SK-N-SH (cell line): ENCODE results near the gene GPR39. TPM values are rescaled to one million over a fixed set of nuclear protein-coding genes. Genes with fewer than 3 reads are reported as not detected.
A peak's percentile ranks its signal among the peaks of the same experiment; 100 is the strongest.

ENCODE experiments used
- CTCF ChIA-PET: fragments of 300-600, 350-600 bp; formaldehyde crosslinking; extraction: SDS; loops from one replicate; lab custom pipeline; 2021; lab: Yijun Ruan, JAX
- POLR2A ChIA-PET: fragments of 350-600 bp; sonication (Branson Sonifier 250); formaldehyde crosslinking; extraction: SDS; loops from one replicate; lab custom pipeline; 2020; ENCODE audit warnings: antibody characterized with exemption, inconsistent platforms; lab: Yijun Ruan, JAX
- DNase-seq: peaks from one replicate; pipeline ENCODE4 v3.0.0; 2012
- H2AFZ ChIP-seq: fragments of 200-600 bp; sonication (generic); 2 replicates; pipeline ENCODE4 v1.8.1; 2016; ENCODE audit warnings: antibody characterized with exemption, mild to moderate bottlenecking, low read depth
- H3F3A ChIP-seq: fragments of 200-600 bp; sonication (generic); replicated peaks from 2 replicates; pipeline ENCODE3; 2016; ENCODE audit warnings: antibody characterized with exemption, mild to moderate bottlenecking; ENCODE audit not compliant: insufficient read depth
- H3K27ac ChIP-seq, 2 experiments: fragments of 200-500 bp in 1 of 2; fragments of 200-600 bp in 1 of 2; sonication (Bioruptor generic) in 1 of 2; sonication (generic), shearing (Covaris generic) in 1 of 2; 2 replicates each; pipeline versions ENCODE4 v1.5.1 to v1.6.1; 2014 to 2016; ENCODE audit warnings: low read depth in 2 of 2, inconsistent platforms in 1 of 2, low read length in 1 of 2, mild to moderate bottlenecking in 1 of 2, mixed read lengths in 1 of 2
- H3K27me3 ChIP-seq: fragments of 200-600 bp; sonication (generic), shearing (Covaris generic); 2 replicates; pipeline ENCODE4 v1.6.1; 2016; ENCODE audit warnings: mixed run types; ENCODE audit not compliant: insufficient read depth
- H3K36me3 ChIP-seq, 2 experiments: fragments of 200-500 bp in 1 of 2; fragments of 200-600 bp in 1 of 2; sonication (Bioruptor generic) in 1 of 2; sonication (generic) in 1 of 2; replicated peaks in 1 of 2; 2 replicates each; pipeline versions ENCODE3 to v1.5.1; 2014 to 2016; ENCODE audit warnings: low read length in 1 of 2, mild to moderate bottlenecking in 1 of 2; ENCODE audit not compliant: insufficient read depth in 2 of 2, control insufficient read depth in 1 of 2
- H3K4me1 ChIP-seq, 2 experiments: fragments of 200-500 bp in 1 of 2; fragments of 200-600 bp in 1 of 2; sonication (Bioruptor generic) in 1 of 2; sonication (generic), shearing (Covaris generic) in 1 of 2; 2 replicates each; pipeline versions ENCODE4 v1.5.1 to v1.6.1; 2014 to 2016; ENCODE audit warnings: low read depth in 1 of 2, low read length in 1 of 2, mixed run types in 1 of 2; ENCODE audit not compliant: insufficient read depth in 2 of 2, control insufficient read depth in 1 of 2
- H3K4me2 ChIP-seq: fragments of 200-600 bp; sonication (generic), shearing (Covaris generic); 2 replicates; pipeline ENCODE4 v1.6.1; 2017; ENCODE audit warnings: mixed run types
- H3K4me3 ChIP-seq, 2 experiments: fragments of 200-500 bp in 1 of 2; fragments of 200-600 bp in 1 of 2; sonication (Bioruptor generic) in 1 of 2; sonication (generic), shearing (Covaris generic) in 1 of 2; 2 replicates each; pipeline versions ENCODE4 v1.5.1 to v1.8.1; 2014 to 2016; ENCODE audit warnings: low read depth in 2 of 2, inconsistent platforms in 1 of 2, low read length in 1 of 2, mild to moderate bottlenecking in 1 of 2, mixed read lengths in 1 of 2, moderate library complexity in 1 of 2
- H3K79me2 ChIP-seq: fragments of 200-600 bp; sonication (generic); 2 replicates; pipeline ENCODE4 v1.8.1; 2017; ENCODE audit warnings: mild to moderate bottlenecking; ENCODE audit not compliant: insufficient read depth
- H3K9ac ChIP-seq: fragments of 200-600 bp; sonication (generic); 2 replicates; pipeline ENCODE4 v1.6.1; 2017; ENCODE audit warnings: mixed run types
- H3K9me2 ChIP-seq: fragments of 200-600 bp; sonication (generic); 2 replicates; pipeline ENCODE4 v1.6.1; 2017; ENCODE audit warnings: mixed run types
- H3K9me3 ChIP-seq: fragments of 200-600 bp; sonication (generic); 2 replicates; pipeline ENCODE4 v1.6.1; 2017; ENCODE audit warnings: mixed run types, mild to moderate bottlenecking, moderate library complexity
- H4K20me1 ChIP-seq: fragments of 200-600 bp; sonication (generic); 2 replicates; pipeline ENCODE4 v1.6.1; 2017; ENCODE audit warnings: mild to moderate bottlenecking, mixed run types; ENCODE audit not compliant: insufficient read depth
- CHD2 ChIP-seq: fragments of 150-350 bp; IDR thresholded peaks from 2 replicates; pipeline ENCODE4 v1.6.1; 2018; ENCODE audit warnings: low read length; ENCODE audit not compliant: partially characterized antibody
- CTCF ChIP-seq: fragments of 200-600 bp; sonication (generic); IDR thresholded peaks from 2 replicates; pipeline ENCODE4 v1.6.1; 2017; ENCODE audit warnings: antibody characterized with exemption, mild to moderate bottlenecking, moderate library complexity
- ELF1 ChIP-seq: IDR thresholded peaks from 2 replicates; pipeline ENCODE4 v1.4.0; 2012
- EP300 ChIP-seq, 2 experiments: IDR thresholded peaks; 2 replicates each; pipeline versions ENCODE4 v1.4.0 to v1.6.1; 2012; ENCODE audit warnings: borderline replicate concordance in 1 of 2, low read depth in 1 of 2, low read length in 1 of 2
- EZH2phosphoT487 ChIP-seq: fragments of 200-600 bp; sonication (generic); IDR thresholded peaks from 2 replicates; pipeline ENCODE4 v1.6.1; 2017; ENCODE audit warnings: low read depth, mixed run types, mild to moderate bottlenecking, antibody characterized with exemption, moderate library complexity, borderline replicate concordance
- GATA2 ChIP-seq: sonication (generic); formaldehyde crosslinking; IDR thresholded peaks from 2 replicates; pipeline ENCODE4 v1.5.0; 2020; ENCODE audit warnings: mild to moderate bottlenecking, missing genetic modification reagents
- JUND ChIP-seq: IDR thresholded peaks from 2 replicates; pipeline ENCODE4 v1.4.0; 2012
- MAX ChIP-seq: IDR thresholded peaks from 2 replicates; pipeline ENCODE4 v1.4.0; 2012; ENCODE audit warnings: low read depth
- MEF2A ChIP-seq: IDR thresholded peaks from 2 replicates; pipeline ENCODE4 v1.4.0; 2012; ENCODE audit warnings: low read depth, borderline replicate concordance
- NFIC ChIP-seq: IDR thresholded peaks from 2 replicates; pipeline ENCODE4 v1.4.0; 2012; ENCODE audit warnings: borderline replicate concordance
- PBX3 ChIP-seq: IDR thresholded peaks from 2 replicates; pipeline ENCODE4; 2012
- POLR2AphosphoS5 ChIP-seq: IDR thresholded peaks from 2 replicates; pipeline ENCODE4 v1.6.1; 2012; ENCODE audit warnings: low read depth, low read length
- RAD21 ChIP-seq: IDR thresholded peaks from 2 replicates; pipeline ENCODE4 v1.6.1; 2012; ENCODE audit warnings: mild to moderate bottlenecking, low read length
- RCOR1 ChIP-seq: fragments of 150-350 bp; IDR thresholded peaks from 2 replicates; pipeline ENCODE4 v1.6.1; 2017; ENCODE audit warnings: antibody characterized with exemption, low read length
- RXRA ChIP-seq: IDR thresholded peaks from 2 replicates; pipeline ENCODE4 v1.4.0; 2012; ENCODE audit warnings: low read depth, mild to moderate bottlenecking, borderline replicate concordance
- SIN3A ChIP-seq: IDR thresholded peaks from 2 replicates; pipeline ENCODE4 v1.6.1; 2012; ENCODE audit warnings: low read depth, mild to moderate bottlenecking, low read length, moderate library complexity, borderline replicate concordance
- YY1 ChIP-seq: IDR thresholded peaks from 2 replicates; pipeline ENCODE4 v1.4.0; 2012; ENCODE audit warnings: low read depth, mild to moderate bottlenecking
- WGBS: methylation state at CpG from one replicate; pipeline ENCODE4 v1.1.6; 2017; ENCODE audit warnings: low lambda C conversion rate; 5-methylcytosine and 5-hydroxymethylcytosine counted together
- polyA plus RNA-seq, 3 experiments: library from polyadenylated mRNA; depleted of rRNA; stranded (reverse); fragments of >200 nt; gene quantifications; 2 replicates each; pipeline ENCODE4 v1.2.3, GENCODE V29; 2012

Gene GPR39
- 2.1 and 2.3 TPM in 2 replicates for polyA plus RNA-seq (2012; rRNA removed)
- polyA plus RNA-seq (2012; cell fraction: cytosol; rRNA removed), result 1.2 and 1.7 TPM in 2 replicates
- 1.2 and 2.1 TPM in 2 replicates for polyA plus RNA-seq (2012; cell fraction: nucleus; rRNA removed)

- Histone ChIP-seq H3K9me3 (no peaks in the 10 kb centered on the region), H3K79me2 (no peaks in the 10 kb centered on the region), H3K27me3 (no peaks in the 10 kb centered on the region)
- POLR2A ChIA-PET, result interaction anchor here (0.7 kb wide), 1 partner anchor 64 kb away, joined by 3 read pairs; no protein-coding TSS in a partner anchor
- no peak for TF ChIP-seq POLR2AphosphoS5
- peak; percentile 28 for TF ChIP-seq CTCF
- TF ChIP-seq, all 33 proteins: peak for 1
- CTCF ChIA-PET, result interaction anchor here (1.4 to 1.6 kb wide), 3 partner anchors 33 to 68 kb away, joined by 3 to 5 read pairs (median 3); no protein-coding TSS in a partner anchor
- peak within 1 kb of the TSS; percentile 69; the same call in 1 of the 2 replicates for H3K9ac ChIP-seq
- H3K36me3 ChIP-seq, result no peaks in the 10 kb centered on the region
- H3K4me1 ChIP-seq, result peaks cover 7 to 13% of the 10 kb centered on the region in 2 experiments; a peak in 3 of 4 replicates
- H3K4me3 ChIP-seq, result peak within 1 kb of the TSS; percentile 59 to 64
- H3K4me2 ChIP-seq, result peak within 1 kb of the TSS; percentile 88
- peaks cover 11% of the 10 kb centered on the region for H3F3A ChIP-seq
- peak; percentile 23 for DNase-seq
- peak within 1 kb of the TSS in 1 of 2 experiments; percentile 79; a peak in 2 of 4 replicates for H3K27ac ChIP-seq
- WGBS, result 53% methylated on average over 19 of the region's 23 CpGs
- peak within 1 kb of the TSS; percentile 87 for H2AFZ ChIP-seq
- H4K20me1 ChIP-seq, result no peaks in the 10 kb centered on the region
- no peaks in the 10 kb centered on the region for H3K9me2 ChIP-seq
Measured at GRCh38 chr2:132416723-132417395, at the start of gene GPR39. TSS of gene GPR39 (plus strand) at chr2:132416805.

GRCh38 chr2:132368191-132368590, 48.4 kb upstream of the GPR39 start:
- Histone ChIP-seq H3K9me2 (no peaks in the 10 kb centered on the region), H4K20me1 (no peaks in the 10 kb centered on the region), H3F3A (no peaks in the 10 kb centered on the region), H3K9me3 (no peaks in the 10 kb centered on the region), H3K27me3 (no peaks in the 10 kb centered on the region), H3K4me2 (no peak overlapping the region), H3K4me3 (no peak overlapping the region), H3K9ac (no peak overlapping the region), H3K27ac (no peak overlapping the region), H2AFZ (no peak overlapping the region), H3K36me3 (no peaks in the 10 kb centered on the region), H3K4me1 (no peaks in the 10 kb centered on the region), H3K79me2 (no peaks in the 10 kb centered on the region)
- ChIA-PET CTCF (no interaction called here), POLR2A (no interaction called here)
- DNase-seq, result no peak
- 25% methylated on average over 2 of the region's 2 CpGs for WGBS
- no peak for TF ChIP-seq PBX3
- TF ChIP-seq RCOR1, result no peak
- no peak for TF ChIP-seq RAD21
- TF ChIP-seq EP300 (IDR thresholded peaks at IDR 0.05; ENCODE audit: borderline replicate concordance in 1 of 2, low read depth in 1 of 2, low read length in 1 of 2), result no peak
- TF ChIP-seq GATA2 (CRISPR knock-in tag), result no peak
- no peak for TF ChIP-seq NFIC
- TF ChIP-seq ELF1, result no peak
- no peak for TF ChIP-seq JUND
- TF ChIP-seq POLR2AphosphoS5, result no peak
- TF ChIP-seq MAX, result no peak
- no peak for TF ChIP-seq RXRA
- no peak for TF ChIP-seq SIN3A
- no peak for TF ChIP-seq YY1
- no peak for TF ChIP-seq EZH2phosphoT487
- TF ChIP-seq CHD2, result no peak
- no peak for TF ChIP-seq MEF2A
